Neutrophil (primary cell): ENCODE results near the gene COMMD9.
A peak's percentile ranks its signal among the peaks of the same experiment; 100 is the strongest.

Source experiments
- H3K27ac ChIP-seq: fragments of 200-600 bp; sonication (generic); 2 replicates; pipeline ENCODE4 v1.5.1; 2016; ENCODE audit warnings: mild to moderate bottlenecking, moderate library complexity
- H3K27me3 ChIP-seq: fragments of 200-600 bp; sonication (generic); 2 replicates; pipeline ENCODE4 v1.6.0; 2016; ENCODE audit warnings: mild to moderate bottlenecking
- H3K36me3 ChIP-seq: fragments of 200-600 bp; sonication (generic); 2 replicates; pipeline ENCODE4 v1.5.1; 2017
- H3K4me1 ChIP-seq, 2 experiments: fragments of 200-600 bp in 1 of 2; sonication (generic) in 1 of 2; 1 replicate in 1 of 2; 2 replicates in 1 of 2; pipeline versions ENCODE4 v1.5.1 to v1.6.1; 2013 to 2016; ENCODE audit warnings: low read depth in 1 of 2, low read length in 1 of 2, mild to moderate bottlenecking in 1 of 2, moderate library complexity in 1 of 2; ENCODE audit not compliant: control insufficient read depth in 1 of 2, insufficient read depth in 1 of 2
- H3K4me3 ChIP-seq, 2 experiments: fragments of 200-600 bp in 1 of 2; sonication (generic) in 1 of 2; 1 replicate in 1 of 2; 2 replicates in 1 of 2; pipeline ENCODE4 v1.5.1; 2013 to 2016; ENCODE audit warnings: low read depth in 1 of 2, low read length in 1 of 2, mild to moderate bottlenecking in 1 of 2, moderate library complexity in 1 of 2
- H3K9me3 ChIP-seq: fragments of 200-600 bp; sonication (generic); 2 replicates; pipeline ENCODE4 v1.5.1; 2016
- CTCF ChIP-seq: fragments of 200-600 bp; sonication (generic); IDR thresholded peaks from 2 replicates; pipeline ENCODE4 v1.5.1; 2016; ENCODE audit warnings: antibody characterized with exemption

Gene COMMD9

GRCh38 chr11:36270701-36271100 lies 18.5 kb downstream of the COMMD9 start:
- Histone ChIP-seq H3K27me3 (no peaks in the 10 kb centered on the region), H3K27ac (no peak overlapping the region), H3K4me1 (no peaks in the 10 kb centered on the region), H3K36me3 (peaks cover 53% of the 10 kb centered on the region), H3K4me3 (no peak overlapping the region), H3K9me3 (no peaks in the 10 kb centered on the region)
- no peak for TF ChIP-seq CTCF

- no peak for TF ChIP-seq CTCF
- no peak overlapping the region for H3K27ac ChIP-seq
Observed at GRCh38 chr11:36268337-36268985, 20.8 kb downstream of the COMMD9 start.

GRCh38 chr11:36266767-36267166 lies 22.5 kb downstream of the COMMD9 start:
- no peak for TF ChIP-seq CTCF
- Histone ChIP-seq H3K36me3 (peaks cover 15% of the 10 kb centered on the region), H3K4me3 (no peak overlapping the region), H3K27me3 (peaks cover 11% of the 10 kb centered on the region), H3K27ac (no peak overlapping the region), H3K4me1 (no peaks in the 10 kb centered on the region), H3K9me3 (no peaks in the 10 kb centered on the region)

More at GRCh38 chr11:36268337-36268985, 20.8 kb downstream of the COMMD9 start:
- Histone ChIP-seq H3K9me3 (no peaks in the 10 kb centered on the region), H3K4me1 (no peaks in the 10 kb centered on the region), H3K36me3 (peaks cover 32% of the 10 kb centered on the region), H3K4me3 (no peak overlapping the region), H3K27me3 (peaks cover 5% of the 10 kb centered on the region)

- H3K4me1 ChIP-seq, result no peaks in the 10 kb centered on the region
- peak; percentile 70 for TF ChIP-seq CTCF
Observed at GRCh38 chr11:36265793-36266628, 23.2 kb downstream of the COMMD9 start.

GRCh38 chr11:36264973-36265344 lies 24.3 kb downstream of the COMMD9 start:
- TF ChIP-seq CTCF, result no peak

More at GRCh38 chr11:36265793-36266628, 23.2 kb downstream of the COMMD9 start:
- Histone ChIP-seq H3K4me3 (no peak overlapping the region), H3K27me3 (peaks cover 18% of the 10 kb centered on the region), H3K9me3 (no peaks in the 10 kb centered on the region), H3K36me3 (peaks cover 7% of the 10 kb centered on the region), H3K27ac (no peak overlapping the region)

More at GRCh38 chr11:36264973-36265344, 24.3 kb downstream of the COMMD9 start:
- H3K36me3 ChIP-seq, result no peaks in the 10 kb centered on the region
- H3K4me3 ChIP-seq, result no peak overlapping the region
- H3K27ac ChIP-seq, result no peak overlapping the region
- peaks cover 28% of the 10 kb centered on the region for H3K27me3 ChIP-seq
- H3K4me1 ChIP-seq, result no peaks in the 10 kb centered on the region
- H3K9me3 ChIP-seq, result no peaks in the 10 kb centered on the region
